Central memory CD4-positive, alpha-beta T cell (primary cell): Measurements from ENCODE around the gene UBE2H.
"Not testable (repeated sequence)": the region's sequence is repeated elsewhere in the genome, so short reads cannot be mapped to it uniquely, and the experiment has no call there.

ENCODE experiments used
- DNase-seq: peaks from one replicate; pipeline ENCODE4 v3.0.0; 2022

Gene UBE2H

GRCh38 chr7:129804890-129805719 lies 147.7 kb downstream of the UBE2H start:
- no peak for DNase-seq

DNA sequence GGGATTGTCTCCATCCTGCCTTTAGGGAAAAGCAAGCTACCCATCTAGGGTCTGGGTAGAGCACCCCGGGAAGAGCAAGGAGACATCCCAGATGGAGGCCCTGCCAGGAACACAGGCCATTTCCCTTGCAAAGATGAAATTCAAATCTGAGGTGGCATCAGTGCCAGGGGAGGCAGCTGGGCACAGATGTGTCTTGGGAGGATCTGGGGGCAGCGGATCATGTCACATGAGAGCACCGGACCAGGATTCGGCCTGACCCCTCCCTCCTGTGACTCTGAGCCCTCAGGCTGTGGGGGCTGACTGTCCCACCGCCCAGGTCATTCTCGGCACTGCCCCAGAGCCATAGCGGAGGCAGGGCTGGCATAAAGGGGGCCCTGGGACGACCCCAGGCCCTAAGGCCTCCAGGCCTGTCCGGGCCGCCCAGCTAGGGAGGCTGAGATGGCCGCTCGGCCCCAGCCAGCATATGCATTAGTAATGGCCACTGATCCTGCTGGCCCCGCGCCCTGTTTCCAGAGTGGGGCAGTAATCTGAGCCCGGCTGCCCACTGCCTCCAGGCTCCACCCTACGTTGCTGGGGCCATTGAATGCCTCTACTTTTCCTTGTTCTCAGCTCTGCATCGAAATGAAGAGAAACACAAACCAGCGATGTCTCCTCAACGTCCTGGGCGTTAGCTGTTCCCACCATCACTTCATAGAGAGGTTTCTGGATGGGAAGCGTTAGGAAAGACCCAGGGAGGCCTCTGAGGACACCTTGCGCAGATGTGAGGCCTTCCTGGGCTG lies 148.5 kb downstream of the UBE2H start:
- no peak for DNase-seq

GRCh38 chr7:129803546-129804081 lies 149.1 kb downstream of the UBE2H start:
- DNase-seq, result no peak

DNA sequence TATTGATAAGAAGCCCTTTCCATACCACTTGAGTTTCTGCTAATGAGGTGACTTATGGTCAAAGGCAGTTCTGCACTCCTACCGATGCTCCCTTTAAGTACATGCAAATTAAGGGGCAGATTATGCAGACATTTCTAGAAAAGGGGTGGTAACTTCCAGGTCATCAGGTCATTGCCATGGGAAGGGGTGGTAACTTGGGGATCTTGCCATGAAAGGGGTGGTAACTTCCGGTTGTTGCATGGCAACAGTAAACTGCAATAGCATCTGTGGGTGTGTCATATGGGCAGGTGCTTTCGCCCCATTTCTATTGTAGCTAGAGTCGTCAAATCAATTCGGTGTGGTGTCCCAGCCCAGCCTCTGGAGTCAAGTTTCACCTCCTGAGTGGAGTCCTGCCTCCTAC lies 150.9 kb downstream of the UBE2H start:
- no peak for DNase-seq

GRCh38 chr7:129800901-129801300 lies 151.9 kb downstream of the UBE2H start:
- DNase-seq, result no peak

GRCh38 chr7:129799350-129799955 lies 153.3 kb downstream of the UBE2H start:
- no peak for DNase-seq

- no peak for DNase-seq
Observed at GRCh38 chr7:129798616-129799349, 154.0 kb downstream of the UBE2H start.

DNA sequence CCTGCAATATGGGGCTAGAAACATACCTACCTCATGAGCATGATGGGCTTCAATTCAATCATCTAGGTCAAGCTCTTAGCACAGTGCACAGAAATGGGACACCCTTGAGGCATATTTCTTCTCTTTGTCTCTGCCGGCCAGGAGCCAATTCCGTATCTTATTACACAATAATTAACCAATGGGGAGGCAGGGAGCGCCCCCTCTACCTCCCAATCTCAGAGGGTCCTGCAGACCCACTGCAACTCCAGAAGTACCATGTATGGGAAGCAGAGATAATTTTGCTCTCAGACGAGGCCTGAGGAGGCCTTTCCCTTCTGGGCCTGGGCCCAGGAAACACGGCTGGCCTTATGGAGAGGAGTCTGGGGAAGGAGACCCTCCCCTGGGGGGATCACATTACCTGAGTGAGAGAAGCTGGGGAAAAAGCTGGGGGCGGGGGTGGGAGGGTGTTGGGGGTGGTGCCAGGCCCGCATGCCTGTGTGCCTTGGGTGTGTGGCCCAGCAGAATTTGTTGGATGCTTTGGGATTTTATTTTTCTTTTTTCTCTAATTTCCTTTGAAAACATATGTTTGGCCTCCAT lies 155.5 kb downstream of the UBE2H start:
- no peak for DNase-seq

- DNase-seq, result no peak
Observed at GRCh38 chr7:129796186-129796775, 156.5 kb downstream of the UBE2H start.

DNA sequence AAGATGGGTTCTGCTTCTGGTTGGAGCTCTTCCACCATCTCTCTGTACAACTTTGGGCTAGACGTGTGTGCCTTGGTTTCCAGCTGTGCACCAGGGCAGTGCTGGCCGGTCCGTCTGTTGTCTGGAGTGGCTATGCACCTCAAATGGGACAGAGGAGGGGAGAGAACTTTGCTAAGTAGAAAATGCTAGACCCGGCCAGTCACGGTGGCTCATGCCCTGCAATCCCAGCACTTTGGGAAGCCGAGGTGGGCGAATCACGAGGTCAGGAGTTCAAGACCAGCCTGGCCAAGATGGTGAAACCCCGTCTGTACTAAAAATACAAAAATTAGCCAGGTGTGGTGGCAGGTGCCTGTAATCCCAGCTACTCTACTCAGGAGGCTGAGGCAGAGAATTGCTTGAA lies 158.3 kb downstream of the UBE2H start:
- not testable (repeated sequence) for DNase-seq

GRCh38 chr7:129793506-129794310 lies 159.1 kb downstream of the UBE2H start:
- DNase-seq, result no peak

DNA sequence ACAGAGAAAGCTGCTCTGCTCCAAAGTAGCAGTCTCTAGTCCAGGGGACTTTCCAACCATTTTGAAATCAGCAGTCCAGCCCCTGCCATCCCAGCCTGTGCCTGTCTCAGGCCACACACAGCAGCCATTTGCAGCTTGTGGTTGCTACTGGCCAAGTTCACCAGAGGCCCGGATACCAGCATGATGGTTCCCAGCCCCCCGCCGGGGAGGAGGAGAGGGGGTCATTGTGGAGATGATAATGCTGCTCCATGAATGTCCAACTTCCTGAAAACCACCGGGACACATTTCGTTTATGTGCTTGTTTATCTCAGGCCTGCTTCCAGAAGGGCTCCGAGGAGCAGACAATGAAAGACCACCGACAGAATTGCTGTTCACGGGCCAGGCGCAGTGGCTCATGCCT lies 160.0 kb downstream of the UBE2H start:
- DNase-seq, result no peak

- DNase-seq, result no peak
Observed at GRCh38 chr7:129790136-129790535, 162.6 kb downstream of the UBE2H start.

- no peak for DNase-seq
Observed at GRCh38 chr7:129789652-129790051, 163.1 kb downstream of the UBE2H start.

- no peak for DNase-seq
Observed at GRCh38 chr7:129789000-129789399, 163.8 kb downstream of the UBE2H start.

DNA sequence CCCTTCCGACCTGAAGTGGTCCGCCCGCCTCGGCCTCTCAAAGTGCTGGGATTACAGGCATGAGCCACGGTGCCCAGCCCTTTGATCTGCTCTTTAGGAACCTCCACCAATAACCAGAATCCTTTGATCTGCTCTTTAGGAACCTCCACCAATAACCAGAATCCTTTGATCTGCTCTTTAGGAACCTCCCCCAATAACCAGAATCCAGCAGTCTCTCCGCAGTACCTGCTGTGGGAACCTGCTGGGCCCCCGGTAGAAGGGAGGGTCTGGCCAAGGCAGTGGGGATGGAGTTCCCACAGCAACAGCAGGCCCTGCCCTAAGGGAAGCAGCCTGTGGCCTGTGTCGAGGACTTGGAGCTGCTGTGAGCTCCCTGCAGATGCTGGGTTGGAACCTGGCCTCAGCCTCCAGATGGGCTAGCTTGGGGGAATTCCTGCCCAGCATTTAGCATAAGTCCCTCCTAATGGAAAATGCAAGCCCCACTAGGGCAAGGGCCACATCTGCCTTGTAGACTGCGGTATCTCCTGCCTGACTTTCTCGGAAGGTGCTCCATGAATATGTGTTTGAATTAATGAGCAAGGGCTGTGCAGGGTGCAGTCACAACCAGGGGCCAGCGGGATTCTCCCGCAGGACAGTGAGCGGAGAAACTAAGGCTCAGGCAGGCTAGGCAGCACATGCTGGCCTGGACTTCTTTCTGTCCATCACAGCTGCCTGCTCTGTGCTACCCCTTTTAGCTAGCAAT lies 165.8 kb downstream of the UBE2H start:
- DNase-seq, result no peak

- no peak for DNase-seq
Observed at GRCh38 chr7:129785685-129786514, 166.9 kb downstream of the UBE2H start.

DNA sequence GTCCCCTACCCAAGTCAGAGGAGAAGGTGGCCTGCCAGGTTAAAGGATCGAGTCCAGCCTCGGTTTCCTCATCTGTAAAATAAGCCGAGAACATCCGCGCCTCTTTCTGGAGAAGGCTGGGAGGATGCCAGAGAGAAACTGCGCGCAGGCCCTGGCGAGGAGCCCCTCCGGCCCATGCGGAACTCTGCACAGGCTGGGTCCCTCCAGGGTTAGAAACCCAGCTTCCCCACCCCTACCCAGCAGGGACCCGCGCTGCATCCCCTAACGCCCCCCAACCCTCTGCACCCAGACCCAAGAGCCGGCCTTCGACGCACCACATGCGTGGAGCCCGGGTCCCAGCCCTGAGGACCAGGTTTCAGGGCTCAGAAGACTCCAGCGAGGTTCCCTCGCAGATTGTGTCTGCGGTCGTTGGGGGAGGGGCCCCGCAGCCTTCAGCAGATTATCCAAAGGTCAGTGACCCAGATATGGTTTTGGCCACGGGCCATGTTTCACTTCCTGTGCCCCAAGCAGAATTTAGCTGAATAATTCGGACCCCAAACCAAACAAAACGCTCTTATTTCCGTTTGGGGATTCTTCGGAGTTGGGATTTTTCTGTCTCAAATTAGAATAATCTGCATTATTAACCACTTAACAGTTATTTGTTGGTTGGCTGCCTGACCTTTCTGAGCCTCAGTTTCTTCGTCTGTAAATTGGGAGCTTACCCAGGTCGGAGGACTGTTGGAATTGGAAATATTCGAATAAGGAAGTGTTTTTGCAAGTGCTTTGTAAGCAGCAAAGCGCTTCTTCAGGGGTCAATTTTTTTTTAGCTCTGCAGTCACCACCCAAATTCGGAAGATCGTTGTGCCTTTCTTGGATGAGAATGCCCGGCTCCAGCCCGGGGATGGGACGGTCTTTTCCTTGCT lies 167.7 kb downstream of the UBE2H start:
- no peak for DNase-seq
